GM21526 (cell line): ENCODE results near the gene MROH2A.

Experiments
- ATAC-seq: cut with Tn5 transposase; IDR thresholded peaks from one replicate; pipeline ENCODE4 v1.9.1; 2021; ENCODE audit warnings: moderate library complexity; ENCODE audit not compliant: unreplicated experiment, low FRiP score

MROH2A gene

DNA sequence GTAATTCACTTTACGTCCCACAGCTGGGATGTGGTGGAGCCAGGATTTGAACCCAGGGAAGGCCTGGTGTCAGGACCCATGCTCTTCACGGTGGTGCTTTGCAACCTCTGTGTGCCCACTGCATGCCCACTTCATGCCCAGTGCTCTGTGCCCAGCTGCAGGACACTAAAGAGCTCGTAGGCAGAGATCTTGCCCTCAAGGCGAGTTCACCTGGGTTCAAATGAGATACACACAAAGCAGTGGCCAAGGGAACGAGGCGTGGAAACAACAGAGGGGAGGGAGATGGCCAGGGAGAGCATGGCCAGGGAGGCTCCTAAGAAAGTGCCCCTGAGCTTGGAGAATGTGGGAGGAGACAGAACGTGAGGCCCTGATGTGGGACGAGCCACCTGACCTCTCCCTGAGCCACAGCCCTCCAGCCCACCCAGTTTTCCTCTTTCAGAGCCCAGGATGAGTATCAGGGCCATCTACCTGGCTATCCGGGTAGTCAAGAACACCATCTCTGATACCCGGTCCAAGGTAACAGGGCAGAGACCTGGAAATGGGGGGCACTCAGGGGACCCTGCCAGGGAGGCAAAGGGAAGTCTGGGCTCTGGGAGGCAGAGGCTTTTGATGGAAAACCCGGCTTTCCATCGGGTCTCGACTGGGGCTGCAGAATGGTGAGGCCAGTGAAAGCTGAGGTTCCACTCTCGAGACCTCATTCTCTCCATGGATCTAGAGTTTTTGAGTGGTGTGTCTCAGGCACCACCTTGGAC lies 20.4 kb downstream of the MROH2A start:
- ATAC-seq, result no peak

DNA sequence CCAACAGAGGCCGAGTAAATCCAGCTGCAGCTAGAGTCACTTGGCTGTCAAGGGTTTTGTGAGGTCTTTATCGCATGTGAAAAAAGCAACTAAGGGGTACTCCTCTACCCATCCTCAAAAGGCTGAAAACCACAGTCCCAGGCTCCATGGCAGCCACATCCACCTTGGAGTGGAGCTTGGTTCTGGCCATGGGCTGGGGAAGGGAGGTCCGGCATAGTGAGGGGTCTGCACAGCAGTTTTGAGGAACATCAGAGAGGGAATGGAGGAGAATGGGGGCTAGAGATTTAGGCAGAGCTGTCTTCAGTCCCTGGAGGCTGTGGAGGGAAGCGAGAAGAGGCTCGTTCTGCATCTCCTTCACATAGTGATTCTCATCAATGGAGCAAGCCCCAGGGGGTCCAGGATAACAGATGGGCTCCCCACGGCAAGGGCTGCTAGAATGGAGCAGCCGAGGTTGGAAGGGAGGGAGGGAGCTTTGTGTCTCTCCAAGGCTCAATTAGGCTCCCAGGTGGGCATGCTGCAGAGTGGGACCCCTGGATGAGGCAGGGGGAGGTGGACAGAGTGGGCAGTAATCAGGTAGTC lies 21.0 kb downstream of the MROH2A start:
- no peak for ATAC-seq

DNA sequence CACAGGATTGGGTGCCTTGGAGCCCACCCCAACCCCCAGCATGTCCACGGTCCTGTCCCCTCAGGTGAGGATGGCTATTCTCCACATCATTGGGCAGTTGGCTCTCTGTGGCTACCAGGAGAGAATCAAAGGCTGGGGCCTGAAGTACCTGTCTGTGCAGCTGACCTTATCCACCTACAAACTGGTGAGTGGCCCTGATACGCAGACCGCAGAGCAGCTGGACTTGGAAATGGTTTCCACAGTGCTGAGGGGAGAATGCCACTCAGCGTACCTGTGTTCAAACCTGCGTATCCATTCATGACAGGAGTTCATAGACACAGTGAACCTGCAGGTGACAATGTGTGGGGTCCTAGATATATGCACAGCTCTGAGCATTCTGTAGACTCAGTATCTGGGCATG lies 21.6 kb downstream of the MROH2A start:
- no peak for ATAC-seq

DNA sequence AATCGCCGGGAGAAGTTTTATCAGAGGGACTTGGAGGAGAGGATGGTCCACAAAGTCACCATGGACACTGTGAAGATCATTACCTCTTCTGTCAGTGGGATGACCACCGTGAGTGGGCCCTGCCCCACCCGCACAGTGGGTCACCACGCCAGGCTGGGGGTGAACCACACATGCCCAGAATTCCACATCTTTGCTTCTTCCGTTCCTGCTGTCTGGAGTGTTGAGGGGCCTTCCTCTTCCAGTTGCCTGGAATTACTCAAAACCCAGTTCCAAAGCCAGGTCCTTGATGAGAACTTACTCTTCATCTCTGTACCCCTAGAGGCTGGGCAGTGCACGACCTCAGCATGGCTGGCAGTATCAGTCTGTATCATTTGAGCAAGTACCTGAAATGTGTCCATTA lies 22.1 kb downstream of the MROH2A start:
- ATAC-seq, result no peak

DNA sequence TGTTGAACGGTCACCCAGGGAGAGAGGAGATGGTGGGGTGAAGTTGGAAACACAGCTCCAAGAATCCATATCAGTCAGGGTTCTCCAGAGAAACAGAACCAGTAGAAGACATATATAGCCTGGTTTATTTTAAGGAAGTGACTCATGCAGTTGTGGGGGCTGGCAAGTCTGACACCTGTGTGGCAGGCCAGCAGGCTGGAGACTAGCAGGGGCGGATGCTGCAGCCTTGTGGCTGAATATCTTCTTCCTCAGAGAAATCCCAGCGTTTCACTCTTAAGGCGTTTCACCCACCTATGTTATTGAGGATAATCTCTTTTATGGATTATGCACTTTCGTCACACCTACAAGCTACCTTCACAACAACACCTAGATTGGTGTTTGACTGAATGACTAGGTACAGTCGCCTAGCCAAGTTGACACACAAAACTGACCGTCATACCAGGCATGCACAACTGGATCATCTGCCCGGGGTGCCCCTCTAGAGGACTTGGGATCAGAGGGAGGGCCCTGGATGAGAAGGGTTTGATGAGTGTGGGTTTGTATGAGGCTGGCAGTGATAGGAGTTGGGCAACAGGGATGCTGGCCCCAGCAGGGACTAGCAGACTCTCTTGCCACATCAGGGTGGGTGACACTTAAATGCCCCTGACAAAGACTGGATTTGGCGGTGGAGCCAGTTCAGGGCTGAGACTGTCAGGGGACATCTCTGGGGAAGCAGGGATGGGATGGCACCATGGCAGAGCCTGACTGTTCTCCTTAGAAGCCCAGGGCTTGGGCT lies 23.4 kb downstream of the MROH2A start:
- ATAC-seq, result no peak

DNA sequence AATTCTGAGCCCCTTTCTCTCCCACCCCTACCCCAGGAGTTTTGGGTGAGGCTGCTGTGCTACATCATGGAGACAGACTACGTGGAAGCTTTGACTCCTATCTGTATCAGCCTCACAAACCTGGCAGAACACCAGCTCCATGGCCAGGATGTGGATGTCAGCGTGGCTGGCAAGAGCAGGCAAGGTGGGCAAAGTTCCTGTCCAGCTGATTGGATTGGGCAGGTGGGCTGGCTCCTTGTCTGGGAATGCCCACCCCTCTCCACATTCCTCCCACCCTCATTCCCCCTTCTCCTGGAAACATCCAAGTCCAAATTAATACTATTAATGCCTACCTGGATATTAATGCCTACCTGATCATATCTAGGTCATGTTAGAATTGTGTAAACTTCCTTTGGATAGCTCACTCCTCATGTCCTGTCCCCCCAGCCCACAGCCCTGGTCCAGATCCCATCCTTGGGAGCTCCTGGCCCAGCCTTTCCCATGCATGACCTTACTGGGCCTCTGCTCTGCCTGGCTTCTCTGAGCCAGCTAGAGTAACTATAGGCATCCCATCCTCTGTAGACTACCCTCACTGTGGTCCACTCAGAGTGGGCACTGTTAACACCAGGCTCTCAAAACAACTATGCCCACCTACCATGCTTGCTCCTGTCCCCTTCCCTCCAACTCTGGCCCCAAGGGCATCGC lies 24.1 kb downstream of the MROH2A start:
- no peak for ATAC-seq

- ATAC-seq, result no peak
Observed at GRCh38 chr2:233803292-233803911, 25.3 kb downstream of the MROH2A start.

DNA sequence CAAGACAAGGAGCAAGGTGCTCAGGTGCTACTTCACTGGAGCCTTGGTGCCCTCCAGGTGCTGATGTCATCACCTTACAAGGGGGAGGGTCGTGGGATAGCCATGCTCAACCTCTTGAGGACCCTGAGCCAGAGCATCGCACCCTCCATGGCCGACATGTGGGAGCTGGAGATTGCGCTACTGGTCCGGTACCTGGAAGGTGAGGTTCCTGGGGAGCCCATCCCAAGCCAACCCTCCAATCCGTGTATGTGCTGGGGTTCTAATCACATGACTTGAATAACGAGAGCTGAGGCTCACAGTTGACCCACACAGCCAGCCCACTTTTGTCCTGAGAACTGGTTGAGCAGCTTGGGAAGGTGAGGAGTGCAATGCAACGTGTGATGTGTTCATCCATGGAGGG lies 25.9 kb downstream of the MROH2A start:
- no peak for ATAC-seq

GRCh38 chr2:233807215-233807865 lies 29.2 kb downstream of the MROH2A start:
- no peak for ATAC-seq

GRCh38 chr2:233807966-233808935 lies 30.1 kb downstream of the MROH2A start:
- ATAC-seq, result no peak

GRCh38 chr2:233810385-233810784 lies 32.3 kb downstream of the MROH2A start:
- no peak for ATAC-seq

GRCh38 chr2:233811087-233811486 lies 33.0 kb downstream of the MROH2A start:
- no peak for ATAC-seq

DNA sequence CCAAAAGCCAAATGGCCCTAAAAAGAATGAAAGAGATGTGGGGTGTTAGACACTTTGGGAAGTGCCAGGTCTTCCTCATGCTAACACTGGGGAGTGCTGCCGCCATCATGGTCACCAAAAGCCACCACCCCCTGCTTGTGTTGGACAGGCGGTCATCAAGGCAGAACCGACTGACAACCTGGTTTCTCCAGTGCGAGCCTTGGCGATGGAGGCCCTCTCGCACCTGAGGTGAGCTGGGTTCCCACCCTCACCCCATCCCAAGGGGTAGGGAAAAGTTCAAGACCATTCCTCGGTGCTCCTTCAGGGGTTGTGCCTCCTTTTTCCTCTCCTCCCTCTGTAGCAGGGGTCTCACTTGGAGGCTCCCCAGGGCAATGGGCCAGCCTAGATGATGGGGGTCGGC lies 33.6 kb downstream of the MROH2A start:
- no peak for ATAC-seq

DNA sequence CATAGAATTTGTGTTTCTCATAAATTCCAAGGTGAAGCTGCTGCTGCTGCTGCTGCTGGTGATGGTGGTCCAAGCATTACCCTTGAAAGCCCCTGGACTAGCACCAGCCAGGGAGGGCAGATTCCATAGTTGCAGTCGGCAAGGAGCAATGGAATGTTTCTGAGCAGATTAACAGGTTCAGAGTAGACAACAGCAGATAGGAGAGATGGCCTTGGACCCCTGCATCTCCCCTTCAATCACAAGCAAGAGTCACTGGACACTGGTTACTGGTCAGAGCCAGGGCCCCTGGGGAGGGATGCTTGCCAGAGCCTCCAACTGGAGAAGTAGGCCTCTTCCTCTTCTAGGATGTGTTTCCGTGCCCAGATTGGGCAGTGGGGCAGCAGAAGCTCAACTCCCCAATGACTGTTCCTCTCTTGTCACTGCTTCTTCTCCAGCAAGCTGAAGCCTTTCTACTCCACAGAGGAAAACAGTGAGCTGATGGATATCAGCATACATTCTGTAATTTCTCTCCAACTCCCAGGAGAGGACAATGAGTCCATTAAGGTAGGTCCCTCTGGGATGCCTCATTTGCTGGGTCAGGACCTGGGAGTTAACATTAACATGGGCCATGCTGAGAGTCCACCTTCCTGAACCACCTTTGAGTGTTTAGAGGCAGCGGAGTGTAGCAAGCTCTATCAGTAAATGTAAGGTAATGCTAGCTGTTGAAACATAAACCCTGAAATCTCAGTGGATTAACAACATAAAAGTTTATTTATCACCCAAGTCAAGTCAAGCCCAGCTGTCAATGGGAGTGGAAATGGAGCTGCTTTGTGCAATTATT lies 35.3 kb downstream of the MROH2A start:
- no peak for ATAC-seq

DNA sequence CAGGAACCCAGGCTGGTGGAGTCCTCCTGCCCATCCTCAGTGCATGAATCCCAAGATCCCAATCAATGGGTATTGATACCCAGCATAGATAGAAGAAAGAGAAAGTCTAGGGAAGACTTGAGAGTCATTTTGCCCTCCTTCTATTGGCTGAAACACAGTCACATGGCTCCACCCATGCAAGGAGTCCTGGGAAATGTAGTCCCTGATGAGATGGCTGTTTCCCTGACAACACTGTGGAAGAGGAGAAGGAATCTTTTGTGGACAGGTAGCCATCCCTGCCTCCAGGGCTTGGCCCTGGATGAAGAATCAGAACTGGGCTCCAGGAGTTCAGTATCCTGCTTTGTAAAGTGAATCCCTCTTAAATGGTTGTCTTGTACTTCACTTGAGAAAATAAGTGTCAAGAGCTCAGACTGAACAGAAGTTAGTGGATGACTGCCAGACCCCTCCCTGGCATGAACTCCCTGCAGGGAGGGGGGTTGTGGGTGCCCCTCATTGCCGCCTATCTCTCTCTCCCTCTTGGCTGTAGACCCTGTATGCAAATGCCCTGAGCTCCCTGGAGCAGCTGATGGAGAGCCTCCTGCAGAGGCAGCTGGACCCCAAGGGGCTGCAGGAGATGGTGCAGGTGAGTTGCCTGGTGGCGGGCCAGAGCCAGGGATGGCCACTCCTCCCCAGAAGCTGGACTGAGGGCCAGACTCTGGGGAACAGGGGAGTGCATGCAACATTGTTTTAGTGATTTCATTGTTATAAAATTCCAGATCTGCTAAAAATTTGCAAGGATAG lies 36.1 kb downstream of the MROH2A start:
- no peak for ATAC-seq

- no peak for ATAC-seq
Observed at GRCh38 chr2:233815861-233816260, 37.7 kb downstream of the MROH2A start.

GRCh38 chr2:233816334-233816733 lies 38.2 kb downstream of the MROH2A start:
- ATAC-seq, result no peak
